Stimulated activated CD8-positive, alpha-beta memory T cell treated with anti-CD3 and anti-CD28 coated beads, Interleukin-7, amount 100 ng/mL, for 4 hours (primary cell): Measurements from ENCODE around the gene HMGB2.

Experiments used
- DNase-seq, 2 donors: peaks; one replicate each; pipeline ENCODE4 v3.0.0-alpha.2; 2020; ENCODE audit warnings: low read depth in 2 of 2

HMGB2 gene

DNA sequence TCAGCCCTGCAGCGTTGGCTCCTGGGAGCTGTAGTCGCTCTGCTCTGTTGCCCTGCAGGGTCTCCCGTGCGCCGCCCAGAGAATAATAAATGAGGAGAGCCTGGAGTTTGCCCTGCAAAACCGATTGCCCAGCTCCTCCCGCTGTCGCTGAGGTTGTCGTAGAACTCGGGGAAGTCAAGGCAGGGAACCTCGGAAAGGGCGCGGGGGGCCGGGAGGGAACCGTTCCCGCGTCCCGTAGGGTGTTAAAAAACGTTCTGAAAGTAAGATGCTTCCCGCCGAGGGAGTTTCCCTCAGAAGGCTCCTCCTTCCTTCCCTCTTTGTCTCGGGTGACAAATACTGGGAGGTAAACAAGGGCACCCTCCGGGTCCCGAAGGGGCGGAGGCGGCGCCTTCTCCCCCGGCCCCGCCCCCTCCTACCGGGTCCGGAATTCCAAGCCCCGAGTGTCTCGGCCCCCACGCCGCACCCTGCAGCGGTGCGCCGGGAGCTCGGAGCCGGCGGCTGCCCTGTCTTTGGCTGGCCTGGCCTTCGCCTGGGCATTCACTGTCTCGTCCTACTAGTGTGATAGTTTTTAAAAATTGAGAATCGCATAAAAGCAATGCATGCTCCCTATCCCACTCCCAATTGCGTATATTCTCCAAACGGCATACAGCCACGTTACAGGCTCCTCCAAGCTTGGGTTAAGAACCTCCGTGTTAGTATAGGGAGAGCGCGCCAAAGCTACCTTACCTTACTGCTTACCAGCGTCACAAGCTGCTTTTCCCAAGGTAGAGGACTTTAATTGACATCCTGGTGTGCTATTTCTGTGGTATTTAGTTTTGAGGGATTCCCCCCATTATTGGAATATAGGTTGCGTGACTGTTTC, 964 bp upstream of the HMGB2 start:
- DNase-seq, result peak in 1 of 2 donors; percentile 10

DNA sequence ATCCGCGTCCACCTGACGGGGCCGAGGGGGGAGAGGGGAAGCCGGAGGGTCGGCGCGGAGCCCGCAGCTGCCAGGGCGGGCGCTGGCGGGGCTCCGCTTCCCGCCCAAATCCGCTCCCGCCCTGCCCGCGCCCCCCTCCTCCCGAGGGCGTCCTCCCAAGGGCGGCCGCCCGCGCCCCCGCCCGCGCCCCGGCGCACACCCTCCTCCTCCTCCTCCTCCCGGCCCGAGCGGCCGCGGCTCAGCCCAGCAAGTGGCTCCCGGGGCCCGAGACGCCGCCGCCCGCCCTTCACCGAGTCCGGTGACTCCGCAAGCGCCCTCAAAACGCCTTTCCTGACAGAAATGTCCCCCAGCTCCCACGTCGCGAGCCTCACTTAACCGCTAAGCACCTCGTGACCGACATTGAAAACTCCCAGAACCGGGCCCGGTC, 487 bp downstream of the HMGB2 start:
- DNase-seq, result peak in 1 of 2 donors; percentile 36

DNA sequence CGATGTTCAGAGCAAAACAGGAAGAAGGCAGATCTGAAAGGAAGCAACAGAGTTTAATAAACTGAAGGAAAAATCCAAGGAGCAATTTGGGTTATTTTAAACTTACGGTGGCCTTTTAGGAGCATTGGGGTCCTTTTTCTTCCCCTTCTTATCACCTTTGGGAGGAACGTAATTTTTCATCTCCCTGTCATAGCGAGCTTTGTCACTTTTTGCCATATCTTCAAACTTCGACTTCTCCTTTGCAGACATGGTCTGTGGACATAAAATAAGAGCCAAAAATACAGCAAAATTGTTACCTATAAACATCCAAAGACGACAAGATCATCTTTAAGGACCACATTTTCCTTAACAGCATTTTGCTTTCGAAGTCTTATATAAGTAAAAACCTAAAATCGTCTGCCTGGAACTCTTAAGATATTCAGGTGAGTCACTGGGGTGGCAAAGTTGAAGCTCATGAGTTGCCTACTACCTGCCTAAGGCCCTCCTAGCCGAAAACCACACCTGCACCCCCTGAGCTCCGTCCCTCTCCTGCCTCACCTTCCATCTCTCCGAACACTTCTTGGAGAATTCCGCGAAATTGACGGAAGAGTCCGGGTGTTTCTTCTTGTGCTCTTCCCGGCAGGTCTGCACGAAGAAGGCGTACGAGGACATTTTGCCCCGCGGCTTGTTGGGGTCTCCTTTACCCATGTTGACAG, 1.0 kb downstream of the HMGB2 start:
- no peak for DNase-seq

DNA sequence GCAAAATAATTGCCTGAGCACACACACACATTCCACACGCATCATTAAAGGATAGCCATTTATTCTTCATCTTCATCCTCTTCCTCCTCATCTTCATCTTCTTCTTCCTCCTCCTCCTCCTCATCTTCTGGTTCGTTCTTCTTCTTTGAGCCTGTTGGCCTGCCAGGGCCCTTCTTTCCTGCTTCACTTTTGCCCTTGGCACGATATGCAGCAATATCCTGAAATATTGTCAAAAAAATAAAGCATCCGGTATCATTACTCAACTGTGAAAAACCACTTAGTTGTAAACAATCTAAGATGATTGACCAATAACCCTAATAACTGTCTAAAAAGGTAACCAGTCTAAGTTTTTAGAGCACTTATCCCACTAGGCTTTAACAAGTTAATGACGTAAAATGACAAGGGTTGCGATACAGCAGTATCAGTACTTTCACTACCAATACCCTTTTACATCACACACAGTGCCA, 2.1 kb downstream of the HMGB2 start:
- no peak for DNase-seq

DNA sequence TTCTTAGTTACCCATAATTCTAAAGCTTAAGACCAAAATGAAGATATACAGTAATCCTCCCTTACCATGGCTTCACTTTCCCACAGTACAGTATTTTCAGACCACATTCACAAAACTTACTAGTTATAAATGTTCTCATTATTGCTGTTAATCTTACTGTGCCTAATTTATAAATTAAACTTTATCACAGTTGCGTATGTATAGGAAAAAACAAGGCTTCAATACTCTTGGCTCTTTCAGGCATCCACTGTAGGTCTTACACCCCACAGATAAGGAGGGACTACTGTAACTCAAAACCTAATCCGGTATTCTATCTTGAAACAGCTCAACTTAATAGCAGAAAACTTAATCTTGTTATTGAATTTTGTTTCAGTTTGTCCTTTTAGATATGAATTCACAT, 3.6 kb downstream of the HMGB2 start:
- DNase-seq, result no peak

DNA sequence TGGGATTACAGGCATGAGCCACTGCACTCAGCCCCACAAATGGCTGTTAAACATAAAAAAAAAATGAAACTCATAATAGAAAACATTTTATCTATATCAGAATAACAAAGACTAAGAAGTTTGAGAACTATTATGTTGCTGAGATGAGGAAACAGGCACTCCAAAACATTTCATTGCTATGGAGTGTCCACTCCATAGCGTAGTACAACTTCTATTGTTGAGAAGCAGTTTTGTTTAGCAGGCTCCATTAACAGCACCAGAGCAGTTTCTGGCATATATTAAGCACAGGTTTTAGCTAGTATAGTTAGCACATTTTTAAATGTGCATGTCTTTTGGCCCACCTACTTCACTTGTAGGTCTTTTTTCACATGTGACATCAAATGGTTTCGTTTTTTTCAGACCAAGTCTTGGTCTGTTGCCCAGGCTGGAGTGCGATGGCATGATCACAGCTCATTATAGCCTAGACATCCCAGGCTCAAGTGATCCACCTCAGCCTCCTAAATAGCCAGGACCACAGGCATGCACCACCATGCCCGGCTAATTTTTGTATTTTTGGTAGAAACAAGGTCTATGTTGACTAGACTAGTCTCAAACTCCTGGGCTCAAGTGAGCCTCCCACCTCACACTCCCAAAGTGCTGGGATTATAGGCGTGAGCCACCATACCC, 5.8 kb downstream of the HMGB2 start:
- no peak for DNase-seq

DNA sequence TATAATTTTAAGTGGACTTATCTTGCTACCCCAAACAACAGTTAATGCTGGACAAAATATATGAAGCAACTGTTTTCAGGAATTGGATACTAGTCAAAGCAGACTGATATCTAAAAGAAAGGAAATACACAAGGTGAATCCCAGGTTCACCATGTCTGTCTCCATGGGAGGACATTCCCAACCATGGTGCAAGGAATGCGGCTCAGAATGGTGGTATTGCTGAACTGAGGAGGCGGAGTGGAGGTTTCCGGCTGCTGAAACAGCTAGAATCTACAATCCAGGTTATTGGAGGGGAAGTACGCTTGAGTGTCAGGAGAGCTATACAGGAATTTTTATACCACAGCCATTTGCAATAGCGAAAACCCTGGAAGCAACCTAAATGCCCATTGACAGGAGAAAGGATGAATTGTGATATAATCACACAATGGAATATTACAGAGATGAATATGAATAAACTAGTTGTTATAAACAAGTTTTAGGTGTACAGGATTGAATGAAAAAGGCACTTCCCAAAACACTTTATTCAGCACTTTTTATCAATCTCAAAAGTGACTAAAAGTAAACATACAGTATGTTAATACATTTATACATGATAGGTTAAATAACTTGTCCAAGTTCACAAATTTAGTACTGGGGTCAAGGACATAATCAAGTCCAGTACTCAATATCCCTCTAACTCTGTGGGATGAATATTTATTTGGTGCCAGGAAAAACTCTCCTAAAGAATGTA, 9.0 kb downstream of the HMGB2 start:
- DNase-seq, result no peak

DNA sequence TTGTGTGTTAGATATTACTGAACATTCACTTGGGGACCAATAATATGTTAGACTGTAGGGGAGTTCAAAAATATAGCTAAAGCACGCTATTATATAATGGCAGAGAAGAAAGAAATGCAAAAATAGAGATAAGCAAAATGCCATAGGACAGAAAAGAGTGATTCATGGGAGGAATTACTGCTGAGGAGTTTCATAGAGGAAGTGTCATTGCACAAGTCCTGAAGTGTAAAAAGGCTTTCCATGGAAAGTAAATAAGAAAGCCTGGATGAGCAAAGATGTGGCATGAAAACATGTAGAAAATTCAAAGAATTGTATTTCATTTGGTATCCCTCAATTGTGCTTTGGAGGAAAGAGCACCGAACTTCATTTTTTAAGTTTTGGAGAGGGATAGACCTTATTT, 14.5 kb downstream of the HMGB2 start:
- no peak for DNase-seq

DNA sequence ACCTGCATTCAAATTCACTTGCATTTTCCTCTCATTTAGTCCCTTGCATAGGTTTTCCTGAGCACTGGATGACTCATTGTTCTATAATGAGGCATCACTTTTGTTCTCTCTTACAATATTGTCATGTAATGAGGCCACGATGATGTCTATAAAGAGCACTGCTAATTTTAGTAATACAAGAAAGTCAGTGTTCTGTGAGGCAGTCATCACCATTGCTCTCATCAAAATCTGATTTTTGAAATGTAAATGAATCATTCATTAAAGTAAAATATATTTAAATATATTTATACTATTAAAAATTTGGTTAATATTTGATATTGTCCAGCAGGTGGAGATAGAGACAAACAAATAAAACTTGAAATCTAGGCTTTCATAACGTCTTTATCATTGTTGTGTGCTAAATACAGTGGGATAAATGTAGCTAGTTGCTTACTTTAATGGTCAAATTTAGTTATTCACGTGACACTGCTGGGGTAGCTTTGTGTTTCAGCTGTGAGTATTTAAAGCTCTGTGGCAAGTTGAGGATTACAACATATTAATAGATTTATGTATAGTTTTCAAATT, 15.4 kb downstream of the HMGB2 start:
- no peak for DNase-seq

DNA sequence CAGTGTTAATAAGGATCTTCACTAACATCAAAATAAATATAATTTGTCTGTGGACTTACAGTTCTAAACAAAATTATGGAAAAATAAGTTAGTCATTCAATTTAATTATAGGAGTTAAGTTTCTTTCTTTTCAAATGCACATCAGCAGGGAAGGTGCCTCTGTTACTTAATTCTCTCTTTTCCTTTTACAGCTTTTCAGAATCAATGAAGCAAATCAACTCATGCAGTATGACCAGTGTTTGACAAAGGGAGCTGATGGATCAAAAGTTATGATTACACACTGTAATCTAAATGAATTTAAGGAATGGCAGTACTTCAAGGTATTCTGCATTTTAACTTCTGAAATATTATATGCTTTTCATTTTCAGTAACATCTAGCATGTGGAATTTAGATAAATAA, 15.9 kb downstream of the HMGB2 start:
- no peak for DNase-seq

DNA sequence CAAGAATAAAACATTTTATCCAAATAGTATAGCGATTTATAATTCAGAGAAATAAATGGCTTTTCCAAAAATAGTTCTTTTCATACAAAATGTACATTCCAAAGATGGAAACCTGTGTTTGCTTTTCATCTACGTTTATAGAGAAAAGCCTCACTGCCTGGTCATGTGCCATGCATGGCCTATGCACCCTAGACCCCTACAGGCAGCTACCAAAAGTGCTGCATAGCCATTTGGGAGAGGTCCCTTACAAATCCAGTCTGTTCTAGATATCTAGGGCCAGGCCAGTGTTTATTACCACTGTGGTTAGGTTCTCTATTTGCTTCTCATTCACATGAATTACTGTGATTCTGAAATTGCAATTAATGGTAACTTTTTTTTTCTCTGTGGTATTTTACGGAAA, 17.2 kb downstream of the HMGB2 start:
- DNase-seq, result no peak

DNA sequence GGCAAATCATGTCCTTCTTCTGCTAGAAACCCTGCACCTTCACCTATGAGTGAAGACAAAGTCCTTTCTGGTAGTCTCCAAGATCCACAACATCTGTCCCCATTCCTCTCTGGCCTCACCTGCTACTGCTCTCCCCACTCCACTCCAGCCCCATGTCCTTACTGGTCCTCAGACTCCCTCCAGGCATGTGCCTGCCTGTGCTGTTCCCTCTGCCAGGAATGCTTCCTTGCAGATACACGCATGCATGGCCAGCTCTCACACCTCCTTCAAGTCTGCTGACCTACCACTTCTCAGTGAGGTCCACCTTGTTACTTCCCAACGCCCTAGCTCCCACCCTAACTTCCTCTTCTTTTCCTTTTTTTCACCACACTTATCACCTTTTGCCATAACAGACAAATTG, 18.1 kb downstream of the HMGB2 start:
- DNase-seq, result no peak

DNA sequence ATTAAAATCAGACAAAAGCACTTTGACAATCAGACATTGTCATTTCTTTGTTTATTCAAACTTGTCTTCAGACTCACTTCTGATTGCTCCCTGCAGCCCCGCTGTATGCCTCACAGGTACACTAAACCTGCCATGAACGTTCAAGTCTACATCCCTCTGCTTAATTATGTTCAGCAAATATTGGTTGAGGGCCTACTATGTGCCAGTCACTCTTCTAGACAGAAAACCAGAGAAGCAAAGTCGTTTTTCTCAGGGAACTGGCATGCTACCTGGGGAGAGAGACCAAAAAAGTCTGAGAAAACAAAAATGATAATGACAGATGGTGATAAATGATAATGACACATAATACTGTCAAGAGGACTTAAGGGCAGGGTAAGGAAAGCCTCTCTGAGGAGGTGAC, 19.4 kb downstream of the HMGB2 start:
- no peak for DNase-seq

DNA sequence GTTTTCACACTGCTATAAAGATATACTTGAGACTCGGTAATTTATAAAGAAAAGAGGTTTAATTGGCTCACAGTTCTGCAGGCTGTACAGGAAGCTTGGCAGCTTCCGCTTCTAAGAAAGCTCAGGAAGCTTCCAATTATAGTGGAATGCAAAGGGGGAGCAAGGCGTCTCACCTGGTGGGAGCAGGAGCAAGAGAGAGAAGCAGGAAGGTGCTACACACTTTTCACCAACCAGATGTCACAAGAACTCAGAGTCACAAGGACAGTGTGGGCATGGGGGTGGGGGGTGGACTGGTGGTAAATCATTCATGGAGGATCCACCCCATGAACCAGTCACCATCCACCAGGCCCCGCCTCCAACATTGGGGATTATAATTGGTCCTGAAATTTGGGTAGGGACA, 22.8 kb downstream of the HMGB2 start:
- no peak for DNase-seq

DNA sequence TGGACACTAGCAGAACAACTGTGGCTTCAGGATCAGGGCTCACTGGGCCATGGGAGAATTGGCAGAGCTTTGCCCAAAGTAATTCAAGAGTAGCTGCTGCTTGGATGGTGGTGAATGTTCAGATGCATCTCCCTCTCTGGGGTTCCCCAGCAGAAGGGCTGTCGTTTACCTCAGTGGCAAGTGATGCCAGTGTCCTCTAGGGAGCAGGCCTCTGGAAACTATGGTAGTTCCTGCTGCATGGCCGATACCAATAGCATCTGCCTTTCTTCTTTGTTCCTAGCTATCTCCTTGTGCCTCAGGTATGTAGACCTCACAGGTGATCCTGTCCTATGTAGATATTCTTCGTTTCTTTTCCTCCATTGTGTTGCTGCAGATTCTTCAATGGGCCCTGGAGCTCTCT, 26.4 kb downstream of the HMGB2 start:
- DNase-seq, result no peak

DNA sequence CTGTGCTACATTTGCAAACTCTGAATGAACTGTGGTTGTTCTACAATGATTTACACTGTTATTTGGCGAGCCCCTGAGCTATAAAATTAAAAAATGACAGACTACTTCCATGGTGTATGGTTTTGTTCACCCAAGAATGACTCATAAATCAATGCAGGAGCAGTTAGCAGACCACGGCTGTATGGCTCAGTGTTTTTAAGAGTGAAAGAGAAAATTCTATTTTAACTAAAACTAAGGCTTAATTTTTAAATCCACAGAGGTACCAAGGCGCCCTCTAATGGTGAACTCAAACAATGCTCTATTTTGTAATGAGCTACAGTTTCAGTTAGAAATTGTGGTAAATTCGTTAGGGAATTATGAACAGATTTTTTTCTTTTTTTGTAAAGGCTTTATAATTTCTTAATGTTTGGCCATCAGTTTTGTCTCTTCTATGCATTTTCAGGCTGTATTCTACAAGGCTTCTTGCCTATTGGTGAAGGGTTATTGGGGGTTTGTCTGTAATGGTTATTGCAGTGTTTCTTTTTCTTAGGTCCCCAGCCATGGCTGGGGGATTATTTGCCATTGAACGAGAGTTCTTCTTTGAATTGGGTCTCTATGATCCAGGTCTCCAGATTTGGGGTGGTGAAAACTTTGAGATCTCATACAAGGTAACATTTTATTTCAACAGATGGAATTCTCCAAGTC, 32.5 kb downstream of the HMGB2 start:
- DNase-seq, result no peak

DNA sequence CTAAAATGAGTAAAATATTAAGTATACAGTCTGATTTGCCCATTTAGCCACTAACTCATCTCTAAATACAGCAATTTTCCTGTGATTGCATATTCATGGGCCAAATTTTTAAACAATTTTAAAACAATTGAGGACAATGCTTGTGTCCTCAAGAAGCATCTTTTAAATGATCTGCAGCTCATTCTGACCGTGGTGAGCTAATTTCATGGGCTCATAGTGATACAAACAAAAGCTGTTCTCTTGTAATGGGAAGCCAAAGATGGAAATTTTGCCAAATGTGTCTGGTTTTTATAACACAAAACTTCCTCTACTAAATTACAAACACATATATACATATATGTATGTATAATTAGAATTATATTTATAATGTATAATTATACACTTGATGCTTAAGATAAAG, 39.7 kb downstream of the HMGB2 start:
- DNase-seq, result no peak

DNA sequence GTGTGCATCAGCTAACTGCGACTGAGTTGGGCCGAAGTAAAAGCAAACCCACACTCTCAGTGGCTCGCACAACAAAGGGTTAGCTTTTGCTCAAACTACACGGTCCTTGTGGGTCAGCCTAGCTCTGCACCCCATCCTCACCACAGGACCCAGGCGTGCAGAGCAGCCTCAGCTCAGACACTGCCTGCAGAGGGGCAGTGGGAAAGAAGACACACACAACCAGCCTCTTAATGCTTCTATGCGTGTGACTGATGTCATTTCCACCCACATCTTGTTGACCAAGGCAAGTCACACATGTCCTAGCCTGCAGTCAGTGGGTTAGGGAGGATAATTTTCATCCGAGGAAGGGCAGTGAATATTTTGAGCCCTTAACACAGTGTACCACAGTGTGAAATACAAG, 40.5 kb downstream of the HMGB2 start:
- no peak for DNase-seq

DNA sequence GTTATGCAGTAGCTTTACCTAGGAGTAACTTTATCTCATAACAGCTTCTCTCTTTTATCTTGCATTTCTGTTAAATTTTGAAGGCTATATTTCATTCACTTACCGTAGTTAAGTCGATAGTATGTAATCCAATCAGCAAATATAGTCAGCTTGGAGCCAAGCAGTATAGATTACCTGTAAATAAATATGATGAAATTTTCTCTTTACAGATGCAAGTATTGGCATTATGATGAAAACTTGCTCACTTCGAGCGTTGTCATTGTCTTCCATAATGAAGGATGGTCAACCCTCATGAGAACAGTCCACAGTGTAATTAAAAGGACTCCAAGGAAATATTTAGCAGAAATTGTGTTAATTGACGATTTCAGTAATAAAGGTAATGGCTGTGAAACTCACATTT, 42.3 kb downstream of the HMGB2 start:
- DNase-seq, result no peak

DNA sequence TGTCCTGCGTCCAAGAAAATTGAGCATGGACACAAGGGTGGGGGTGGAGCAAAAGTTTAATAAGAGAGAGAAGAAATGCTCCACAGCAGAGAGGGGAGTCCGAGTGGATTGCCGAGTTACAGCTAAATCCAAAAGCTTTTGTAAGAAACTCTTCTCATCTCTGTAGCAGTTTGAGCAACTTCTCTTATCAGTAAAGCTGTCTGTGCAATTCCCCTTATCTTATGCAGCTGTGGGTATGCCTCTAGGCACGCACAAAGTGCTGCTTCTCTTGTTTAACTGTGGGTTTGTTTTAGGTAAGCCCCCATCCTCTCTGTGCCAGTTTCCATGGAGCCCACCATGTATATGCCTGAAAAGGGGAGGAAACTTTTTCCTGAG, 44.8 kb downstream of the HMGB2 start:
- no peak for DNase-seq

DNA sequence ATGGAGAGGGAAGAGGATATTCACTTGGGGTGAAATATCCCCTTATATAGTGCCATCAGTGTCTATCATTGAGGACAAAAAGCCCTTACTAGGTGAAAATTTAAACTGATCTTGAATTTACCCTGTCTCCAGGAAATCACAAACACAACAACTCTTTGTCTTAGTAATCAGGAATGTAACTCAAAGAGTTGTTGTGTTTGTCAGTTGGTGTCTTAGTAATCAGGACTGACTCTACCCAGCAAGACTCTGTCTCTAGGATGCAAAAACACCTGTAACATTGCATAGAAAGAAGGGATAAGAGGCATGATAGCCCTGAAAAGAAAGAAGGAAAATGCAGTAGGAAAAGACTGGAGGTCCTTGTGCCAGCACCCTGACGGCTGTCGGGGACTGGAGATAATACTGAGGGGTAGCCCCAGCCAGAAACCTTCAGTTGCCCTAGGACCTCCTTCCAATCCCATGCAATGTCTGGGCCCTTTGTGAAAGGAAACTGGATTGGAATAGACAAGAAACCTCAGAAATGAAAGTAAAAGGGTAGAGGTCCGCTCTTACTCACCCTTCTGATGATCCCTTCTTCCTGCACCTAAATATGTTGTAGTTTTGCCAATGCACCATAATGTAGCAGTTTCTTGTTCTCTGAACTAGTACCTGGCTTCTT, 45.3 kb downstream of the HMGB2 start:
- DNase-seq, result no peak
